GM12878 (cell line): ENCODE data around the gene IRF4. TPM values are rescaled to one million over a fixed set of nuclear protein-coding genes. Genes with fewer than 3 reads are reported as not detected.

Source experiments
- ATF2 ChIP-seq: IDR thresholded peaks from 2 replicates; pipeline ENCODE4 v1.6.1; 2012; ENCODE audit warnings: low read length, inconsistent platforms
- ATF7 ChIP-seq: fragments of 450-650 bp; IDR thresholded peaks from 2 replicates; pipeline ENCODE4 v1.6.1; 2016; ENCODE audit warnings: low read depth, mild to moderate bottlenecking
- BCL3 ChIP-seq: IDR thresholded peaks from 2 replicates; pipeline ENCODE4 v1.6.1; 2011; ENCODE audit warnings: borderline replicate concordance, low read depth, mild to moderate bottlenecking, moderate library complexity, low read length; ENCODE audit not compliant: insufficient read depth, poor library complexity, severe bottlenecking
- CREB1 ChIP-seq: IDR thresholded peaks from 2 replicates; pipeline ENCODE4 v1.6.1; 2012; ENCODE audit warnings: low read depth, mild to moderate bottlenecking, inconsistent platforms
- FOS ChIP-seq: IDR thresholded peaks from 3 replicates; pipeline ENCODE4 v1.6.1; 2011; ENCODE audit warnings: borderline replicate concordance; ENCODE audit not compliant: insufficient read length; ENCODE audit errors: extremely low read depth
- GABPA ChIP-seq: IDR thresholded peaks from 2 replicates; pipeline ENCODE4 v1.6.1; 2014; ENCODE audit warnings: antibody characterized with exemption, low read depth, mild to moderate bottlenecking, inconsistent platforms
- IKZF1 ChIP-seq: fragments of 450-650 bp; conservative IDR thresholded peaks from 2 replicates; pipeline ENCODE4 v1.6.1; 2017; ENCODE audit warnings: antibody characterized with exemption, mild to moderate bottlenecking
- IKZF2 ChIP-seq, 2 experiments: fragments of 450-650 bp; IDR thresholded peaks; 2 replicates each; pipeline ENCODE4 v1.6.1; 2017; ENCODE audit warnings: mild to moderate bottlenecking in 2 of 2, moderate library complexity in 2 of 2
- KAT2A ChIP-seq: conservative IDR thresholded peaks from 2 replicates; pipeline ENCODE4 v1.6.1; 2011; ENCODE audit warnings: low read depth, low read length; ENCODE audit not compliant: control insufficient read depth
- MEF2B ChIP-seq: fragments of 450-650 bp; IDR thresholded peaks from 2 replicates; pipeline ENCODE4 v1.6.1; 2018; ENCODE audit warnings: mild to moderate bottlenecking, moderate library complexity; ENCODE audit not compliant: partially characterized antibody, poor library complexity, severe bottlenecking
- MTA3 ChIP-seq: IDR thresholded peaks from 2 replicates; pipeline ENCODE4 v1.6.1; 2012; ENCODE audit warnings: low read length, inconsistent platforms, borderline replicate concordance
- MYB ChIP-seq: fragments of 150-350 bp; IDR thresholded peaks from 2 replicates; pipeline ENCODE4 v1.6.1; 2014; ENCODE audit warnings: mild to moderate bottlenecking, low read depth, low read length, borderline replicate concordance
- PKNOX1 ChIP-seq: fragments of 450-650 bp; IDR thresholded peaks from 2 replicates; pipeline ENCODE4 v1.6.1; 2016; ENCODE audit warnings: mild to moderate bottlenecking
- PML ChIP-seq: IDR thresholded peaks from 2 replicates; pipeline ENCODE4 v1.6.1; 2012; ENCODE audit warnings: low read length, inconsistent platforms
- POLR2A ChIP-seq: IDR thresholded peaks from 2 replicates; pipeline ENCODE4 v1.6.1; 2011; ENCODE audit warnings: low read depth, mild to moderate bottlenecking, low read length
- POLR2AphosphoS2 ChIP-seq: IDR thresholded peaks from 2 replicates; pipeline ENCODE4 v1.6.1; 2011; ENCODE audit warnings: low read depth, mild to moderate bottlenecking, low read length, improper control_type of control experiment, moderate library complexity
- POLR2AphosphoS5 ChIP-seq: IDR thresholded peaks from 2 replicates; pipeline ENCODE4 v1.6.1; 2011; ENCODE audit warnings: mild to moderate bottlenecking, low read length, inconsistent platforms
- POU2F2 ChIP-seq: IDR thresholded peaks from 3 replicates; pipeline ENCODE4 v1.6.1; 2011; ENCODE audit warnings: low read depth, mild to moderate bottlenecking, low read length, borderline replicate concordance
- RFX5 ChIP-seq: IDR thresholded peaks from 2 replicates; pipeline ENCODE4 v1.6.1; 2011; ENCODE audit warnings: low read depth, low read length, improper control_type of control experiment
- SMAD5 ChIP-seq: IDR thresholded peaks from 2 replicates; pipeline ENCODE4 v1.6.1; 2016; ENCODE audit warnings: antibody characterized with exemption, low read depth
- TCF3 ChIP-seq: IDR thresholded peaks from 2 replicates; pipeline ENCODE4 v1.6.1; 2012; ENCODE audit warnings: low read depth, mild to moderate bottlenecking, low read length, borderline replicate concordance; ENCODE audit not compliant: insufficient read depth
- WRNIP1 ChIP-seq: IDR thresholded peaks from 2 replicates; pipeline ENCODE4 v1.6.1; 2011; ENCODE audit warnings: low read depth, low read length, improper control_type of control experiment, borderline replicate concordance
- ZBTB4 ChIP-seq: fragments of 450-650 bp; formaldehyde crosslinking; IDR thresholded peaks from 2 replicates; pipeline ENCODE4 v1.4.0; 2022; ENCODE audit warnings: mild to moderate bottlenecking, moderate library complexity
- polyA plus RNA-seq, 11 experiments: library from polyadenylated mRNA; depleted of rRNA in 4 of 11; unstranded in 6 of 11; stranded (reverse) in 5 of 11; fragments of >200 nt; fragmentation: Nextera tagmentation in 4 of 11; fragmentation: Illumina TruSeq in 1 of 11; extraction: Ambion mirVana in 4 of 11; extraction: Trizol in 1 of 11; gene quantifications; 1 replicate in 1 of 11; 2 replicates in 10 of 11; pipeline versions ENCODE4 v1.2.1 to v1.2.3, GENCODE V29; 2011 to 2016; ENCODE audit warnings: inconsistent platforms in 2 of 11, missing spikeins in 2 of 11, low read depth in 1 of 11
- total RNA-seq, 4 experiments: library from RNA; depleted of rRNA in 3 of 4; stranded (reverse); fragments of >200 nt in 3 of 4; fragmentation: Illumina TruSeq in 1 of 4; extraction: Trizol in 1 of 4; gene quantifications; 2 replicates each; pipeline versions ENCODE4 v1.2.1 to v1.2.3, GENCODE V29; 2013 to 2021

IRF4 gene
- total and polyA plus RNA-seq, 10 of the 15 experiments (the other 5 are each of a cell fraction or from before 2014, with no cell fraction given): 50.0 to 495 (median 257) TPM

- TF ChIP-seq FOS (no peak), GABPA (no peak), ATF2 (0 out of 2 replicates have a peak, but pooled peaks have one; percentile 8), SMAD5 (peak; percentile 77), POLR2A (peak; percentile 94), RFX5 (no peak), ZBTB4 (CRISPR knock-in tag) (0 out of 2 replicates have a peak, but pooled peaks have one; percentile 13), KAT2A (no peak), POLR2AphosphoS2 (peak; percentile 82; the same call in 1 of the 2 replicates), POU2F2 (peak; percentile 2), POLR2AphosphoS5 (peak; percentile 97), PKNOX1 (no peak), WRNIP1 (no peak), PML (peak; percentile 83), BCL3 (peak; percentile 25), CREB1 (0 out of 2 replicates have a peak, but pooled peaks have one; percentile 6), MTA3 (peak; percentile 80; the same call in 1 of the 2 replicates), TCF3 (0 out of 2 replicates have a peak, but pooled peaks have one; percentile 42), MEF2B (peak; percentile 78), ATF7 (no peak), IKZF2 (IDR thresholded peaks at IDR 0.05) (0 out of 4 replicates have a peak, but pooled peaks of 1 of the 2 experiments have one; percentile 12), IKZF1 (peak; percentile 32; the same call in 1 of the 2 replicates), MYB (no peak)
Observed at GRCh38 chr6:401239-401993, 9.9 kb downstream of the IRF4 start (continued).
